NCI-H1092 (cell line): ENCODE measurements around the gene NUP93.
"Not testable (repeated sequence)": the region's sequence is repeated elsewhere in the genome, so short reads cannot be mapped to it uniquely, and the experiment has no call there.

ENCODE experiments used
- DNase-seq: peaks from one replicate; lab custom pipeline; 2025; lab: John Stamatoyannopoulos, UW

NUP93 gene

DNA sequence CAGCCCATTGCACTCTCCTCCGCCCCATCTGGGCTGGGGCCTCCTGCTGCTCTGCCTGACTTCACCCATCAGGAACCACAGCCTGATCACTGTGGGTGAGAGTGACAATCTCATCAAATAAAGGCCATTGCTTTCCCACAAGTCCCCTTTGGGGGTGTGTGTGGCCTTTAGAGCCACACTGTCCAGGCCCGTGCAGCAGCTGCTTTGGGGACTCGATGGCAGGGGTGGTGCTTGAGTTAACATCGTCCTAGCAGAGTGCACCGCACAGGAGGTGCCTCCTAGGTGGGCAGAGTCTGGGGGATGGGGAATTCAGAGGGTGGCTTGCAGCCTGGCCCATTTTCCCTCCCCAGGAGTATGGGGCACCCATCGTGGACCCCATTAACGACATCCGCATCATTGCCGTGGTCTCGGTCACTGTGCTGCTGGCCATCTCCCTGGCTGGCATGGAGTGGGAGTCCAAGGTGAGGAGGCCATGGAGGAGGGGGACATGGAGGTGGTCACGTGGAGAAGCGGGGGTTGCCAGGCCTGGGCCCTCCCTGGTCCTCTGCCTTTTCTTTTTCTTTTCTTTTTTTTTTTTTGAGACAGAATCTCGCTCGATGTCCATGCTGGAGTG lies 140.5 kb downstream of the NUP93 start:
- no peak for DNase-seq

GRCh38 chr16:56871172-56871593 lies 141.3 kb downstream of the NUP93 start:
- DNase-seq = no peak

GRCh38 chr16:56872863-56873391 lies 143.0 kb downstream of the NUP93 start:
- no peak for DNase-seq

- DNase-seq = no peak
Observed at GRCh38 chr16:56874800-56875199, 144.9 kb downstream of the NUP93 start.

DNA sequence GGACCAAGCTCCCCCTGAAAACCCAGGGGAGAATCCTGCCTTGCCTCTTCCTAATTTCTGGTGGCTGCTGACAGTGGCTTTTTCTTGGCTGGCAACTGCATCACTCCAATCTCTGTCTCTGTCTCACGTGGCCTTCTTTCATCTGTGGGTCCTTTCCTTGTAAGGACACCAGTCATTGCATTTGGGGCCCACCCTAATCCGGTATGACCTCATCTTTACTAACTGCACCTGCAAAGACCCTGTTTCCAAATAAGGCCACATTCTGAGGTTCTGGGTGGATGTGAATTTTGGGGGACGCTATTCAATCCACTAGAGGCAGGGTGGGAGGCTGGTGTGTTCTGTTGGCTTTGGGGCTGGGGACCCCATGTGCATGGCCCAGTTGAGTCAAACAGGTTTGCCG lies 146.1 kb downstream of the NUP93 start:
- no peak for DNase-seq

DNA sequence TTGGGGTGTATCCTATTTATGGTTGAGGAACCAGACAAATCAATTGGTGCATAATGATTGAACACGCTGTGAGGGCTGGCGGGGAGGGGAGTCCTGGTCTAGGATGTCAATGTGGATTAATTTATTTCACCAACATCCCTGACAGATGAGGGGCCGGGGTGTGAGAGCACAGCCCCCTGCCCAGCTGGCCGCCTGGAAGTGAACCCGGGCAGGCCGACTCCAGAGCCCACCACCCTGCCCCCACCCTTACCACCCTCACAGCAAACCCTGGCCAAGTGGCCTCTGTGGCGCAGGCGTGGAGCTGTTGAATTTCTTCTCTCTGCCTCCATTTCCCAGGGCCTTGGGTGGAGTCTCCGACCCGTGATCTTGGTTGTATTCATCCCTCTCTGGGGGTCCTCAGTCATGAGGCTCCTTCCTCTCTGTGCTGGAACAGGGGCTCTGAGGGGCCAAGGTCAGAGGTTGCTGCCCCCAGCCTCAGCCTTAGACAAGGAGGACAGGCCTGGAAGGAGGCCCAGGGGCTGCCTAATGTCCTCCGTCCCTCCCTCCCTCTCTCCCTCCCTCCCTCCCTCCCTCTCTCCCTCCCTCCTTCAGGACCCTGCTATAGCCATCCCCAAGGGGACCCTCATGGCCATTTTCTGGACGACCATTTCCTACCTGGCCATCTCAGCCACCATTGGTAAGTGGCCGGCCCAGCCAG lies 147.7 kb downstream of the NUP93 start:
- no peak for DNase-seq

GRCh38 chr16:56878282-56878854 lies 148.4 kb downstream of the NUP93 start:
- DNase-seq = no peak

- DNase-seq = no peak
Observed at GRCh38 chr16:56879276-56879675, 149.3 kb downstream of the NUP93 start.

DNA sequence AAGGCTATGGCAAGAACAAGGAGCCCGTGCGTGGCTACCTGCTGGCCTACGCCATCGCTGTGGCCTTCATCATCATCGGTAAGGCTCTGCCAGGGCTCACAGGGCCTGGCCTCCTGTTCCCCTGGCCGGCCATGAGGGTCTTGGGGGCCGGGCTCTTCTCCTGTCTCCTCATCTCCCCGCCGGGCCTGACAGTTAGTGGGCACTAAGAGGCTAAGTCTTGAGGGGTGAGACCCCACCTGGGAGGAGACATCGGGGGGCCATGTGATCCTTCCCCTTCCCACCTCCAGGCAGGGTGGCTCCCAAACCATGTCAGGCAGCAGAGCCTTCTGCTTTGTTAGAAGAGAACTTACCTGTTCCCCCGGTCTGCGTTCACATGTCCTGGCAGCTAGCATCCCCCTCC lies 150.2 kb downstream of the NUP93 start:
- no peak for DNase-seq

GRCh38 chr16:56880685-56881084 lies 150.8 kb downstream of the NUP93 start:
- no peak for DNase-seq

GRCh38 chr16:56882077-56882800 lies 152.3 kb downstream of the NUP93 start:
- DNase-seq = no peak

DNA sequence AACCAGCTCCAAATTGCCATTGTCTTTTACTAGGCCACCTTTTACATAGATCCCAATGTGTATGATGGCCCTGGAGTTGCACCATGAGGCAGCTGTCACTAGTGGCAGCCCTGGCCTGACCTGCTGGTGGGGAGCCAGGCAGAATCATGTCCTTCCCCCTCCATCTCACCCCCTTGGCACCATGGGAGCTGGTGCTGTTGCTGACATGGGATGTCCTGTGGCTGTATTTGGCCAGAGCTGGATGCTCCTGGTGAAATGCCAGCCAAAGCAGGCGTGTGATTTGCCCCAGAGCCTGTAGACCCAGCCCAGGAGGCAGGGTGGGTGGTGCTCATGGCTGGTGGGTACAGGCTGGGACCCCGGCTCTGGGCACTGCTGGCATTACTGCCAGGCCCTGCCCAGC lies 153.7 kb downstream of the NUP93 start:
- no peak for DNase-seq

DNA sequence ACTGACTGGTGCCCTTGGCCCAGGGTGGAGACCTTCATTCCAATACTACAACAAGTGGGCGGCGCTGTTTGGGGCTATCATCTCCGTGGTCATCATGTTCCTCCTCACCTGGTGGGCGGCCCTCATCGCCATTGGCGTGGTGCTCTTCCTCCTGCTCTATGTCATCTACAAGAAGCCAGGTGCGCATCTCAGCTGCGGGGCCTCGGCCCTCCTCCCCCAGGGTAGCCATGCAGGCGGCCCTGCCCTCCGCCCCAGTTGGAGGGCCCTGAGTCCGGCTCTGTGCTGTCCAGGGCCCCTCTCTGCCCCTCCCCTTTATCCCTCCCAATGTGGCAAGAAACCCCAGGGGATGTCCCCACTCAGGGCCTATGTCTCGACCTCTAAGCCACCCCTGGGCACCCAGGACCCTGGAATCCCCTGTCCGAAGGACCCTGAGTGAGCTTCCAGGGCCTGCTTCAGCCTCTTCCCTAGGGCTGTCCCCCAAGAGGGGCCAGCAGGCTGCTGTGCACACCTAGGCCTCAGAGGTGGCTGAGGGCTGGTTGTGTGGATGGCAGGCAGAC lies 154.2 kb downstream of the NUP93 start:
- no peak for DNase-seq

GRCh38 chr16:56884929-56885328 lies 155.0 kb downstream of the NUP93 start:
- not testable (repeated sequence) for DNase-seq

DNA sequence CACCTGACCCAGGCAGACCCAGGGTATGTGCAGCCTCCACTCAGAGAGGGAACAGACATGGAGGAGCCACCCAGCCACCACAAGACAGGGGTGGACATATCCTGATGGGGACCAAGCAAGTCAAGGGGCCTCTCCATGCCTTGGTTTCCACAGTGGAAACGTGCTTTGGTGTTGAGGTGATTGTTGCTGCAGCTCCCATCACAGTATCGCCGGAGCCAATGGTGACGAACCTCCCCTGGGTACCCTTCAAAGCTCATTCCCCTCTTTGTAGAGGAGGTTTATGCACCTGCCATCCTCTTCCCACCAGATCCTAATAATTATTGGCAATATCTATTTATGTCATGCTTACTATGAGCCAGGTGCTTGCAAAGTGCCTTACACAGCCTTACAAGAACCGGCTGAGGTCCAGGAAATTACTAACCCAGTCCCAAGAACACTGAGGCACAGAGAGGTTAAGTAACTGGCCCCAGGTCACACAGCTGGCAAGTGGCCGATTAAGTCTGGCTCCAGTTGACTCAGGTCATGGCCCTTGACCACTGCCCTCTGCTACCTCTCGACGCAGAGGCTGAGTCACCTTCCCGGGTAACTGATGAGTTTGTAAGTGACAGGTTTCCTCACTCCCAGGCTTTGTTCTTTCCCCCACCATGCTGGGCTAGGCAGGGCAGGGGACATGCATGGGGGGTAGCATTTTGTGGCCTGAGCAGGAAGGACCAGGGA lies 155.7 kb downstream of the NUP93 start:
- DNase-seq = no peak

GRCh38 chr16:56886296-56886695 lies 156.4 kb downstream of the NUP93 start:
- DNase-seq = no peak

DNA sequence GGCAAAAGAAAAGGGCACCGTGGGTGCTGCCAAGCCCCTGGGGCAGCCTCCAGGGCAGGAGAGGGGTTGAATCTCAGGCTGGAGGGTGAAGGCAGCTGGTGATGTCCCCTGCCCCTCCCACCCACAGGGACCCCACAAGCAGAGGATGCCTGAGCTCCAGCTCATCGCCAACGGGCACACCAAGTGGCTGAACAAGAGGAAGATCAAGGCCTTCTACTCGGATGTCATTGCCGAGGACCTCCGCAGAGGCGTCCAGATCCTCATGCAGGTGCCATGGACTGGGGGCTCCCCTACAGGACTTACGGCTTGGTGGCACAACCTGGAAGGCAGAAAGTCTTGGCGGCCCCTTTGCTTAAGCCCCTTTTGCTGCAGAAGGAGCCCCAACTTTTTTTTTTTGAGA lies 156.9 kb downstream of the NUP93 start:
- no peak for DNase-seq

DNA sequence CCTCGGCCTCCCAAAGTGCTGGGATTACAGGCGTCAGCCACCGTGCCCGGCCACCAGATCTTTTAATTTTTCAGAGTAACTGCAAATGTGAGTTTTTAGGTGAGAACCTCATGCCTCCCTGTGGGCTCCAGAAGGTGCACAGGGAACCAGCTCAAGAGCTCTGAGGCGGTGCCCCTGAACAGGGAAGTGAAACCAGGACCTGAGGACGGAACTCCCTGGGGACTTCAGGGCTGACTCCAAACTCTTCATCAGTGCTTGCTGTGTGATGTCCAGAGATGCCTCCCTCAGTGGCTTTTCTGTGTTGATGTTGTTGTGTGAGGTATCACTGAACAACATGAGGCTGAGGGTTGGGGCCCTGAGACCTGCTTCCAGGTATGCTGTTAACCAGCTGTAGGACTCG lies 158.9 kb downstream of the NUP93 start:
- no peak for DNase-seq

DNA sequence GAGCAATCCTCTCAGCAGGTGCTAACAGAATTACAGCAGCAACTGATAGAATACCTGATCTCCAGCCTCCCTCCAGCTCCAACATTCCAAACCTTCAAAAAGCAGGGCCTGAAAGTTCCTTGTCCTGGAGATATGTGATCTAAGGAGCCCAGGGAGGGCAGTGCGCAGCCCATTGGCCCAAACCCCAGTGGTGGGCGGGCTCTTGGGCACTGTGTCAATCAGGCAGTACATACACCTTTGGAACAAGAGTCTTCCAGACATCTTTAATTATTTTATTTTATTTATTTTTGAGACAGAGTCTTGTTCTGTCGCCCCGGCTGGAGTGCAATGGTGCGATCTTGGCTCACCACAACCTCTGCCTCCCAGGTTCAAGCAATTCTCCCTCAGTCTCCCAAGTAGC lies 159.3 kb downstream of the NUP93 start:
- no peak for DNase-seq

DNA sequence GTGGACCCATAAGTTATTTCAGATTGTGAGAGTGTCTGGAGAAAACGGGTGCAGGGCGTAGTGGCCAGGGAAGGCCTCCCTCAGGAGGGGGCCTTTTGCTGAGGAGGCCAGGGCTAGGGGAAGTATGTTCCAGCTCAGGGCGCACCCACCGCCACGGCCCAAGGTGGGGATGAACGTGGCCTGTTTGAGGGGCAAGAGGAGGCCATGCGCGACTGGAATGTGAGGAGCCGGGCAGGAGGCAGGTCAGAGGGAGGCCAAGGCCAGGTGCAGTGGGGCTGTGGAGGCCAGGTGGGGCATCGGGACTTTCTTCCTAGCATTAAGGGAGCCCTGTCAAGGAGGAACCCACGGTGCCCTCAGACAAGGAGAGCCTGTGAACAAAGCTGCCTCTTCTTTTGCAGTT lies 161.8 kb downstream of the NUP93 start:
- DNase-seq = no peak

GRCh38 chr16:56892705-56893104 lies 162.8 kb downstream of the NUP93 start:
- no peak for DNase-seq
